ENCODE data around the gene TRABD2A. TPM values are rescaled to one million over a fixed set of nuclear protein-coding genes. Genes with fewer than 3 reads are reported as not detected.

TRABD2A gene
- 1 to 10 TPM in 1 of 6 experiments, under 1 TPM in 4, not detected in 1; 0.20 to 2.4 (median 0.43) TPM for total RNA-seq
- long read RNA-seq, result 0 reads

DNA sequence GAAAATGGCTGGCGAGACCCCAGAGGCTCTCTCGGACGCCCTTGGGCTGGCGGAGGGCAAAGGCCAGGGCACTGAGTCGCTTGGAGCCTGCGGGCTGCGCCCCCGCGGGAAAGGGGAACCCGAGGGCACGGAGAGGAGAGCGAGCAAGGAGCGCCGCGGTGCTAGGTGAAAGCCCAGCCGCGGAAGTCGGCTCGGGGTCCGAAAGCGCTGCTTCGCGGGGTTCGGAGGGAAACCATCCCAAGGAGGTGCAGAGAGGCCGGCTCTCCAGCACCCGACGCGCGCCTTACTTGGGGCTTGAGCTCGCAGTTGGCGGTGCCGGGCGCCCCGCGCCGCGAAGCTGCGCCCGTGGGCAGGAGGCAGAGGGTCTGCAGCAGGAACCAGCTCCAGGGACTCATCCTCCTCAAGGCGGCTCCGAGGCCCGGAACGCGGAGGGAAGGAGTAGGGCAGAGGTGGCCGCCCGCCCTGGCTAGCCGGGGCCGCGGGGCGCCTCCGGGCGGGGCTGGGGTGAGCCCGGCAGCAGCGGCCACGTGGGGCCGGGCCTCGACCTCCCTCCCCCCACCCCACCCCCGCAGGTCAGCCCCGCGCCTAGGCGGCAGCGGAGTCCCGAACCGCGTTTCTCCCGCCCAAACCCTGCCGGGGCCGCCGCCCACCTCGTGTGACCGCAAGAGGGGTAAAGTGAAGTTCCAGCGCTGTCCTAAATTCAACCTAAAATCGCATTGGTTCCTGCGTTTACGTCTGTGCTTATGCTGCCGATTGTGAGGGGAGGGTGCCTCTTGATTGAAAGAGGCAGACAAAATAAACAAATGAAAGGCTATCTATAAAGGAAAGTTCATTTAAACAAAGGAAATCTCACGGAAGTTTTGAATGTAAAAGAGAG lies at the start of gene TRABD2A:
Gene TRABD2A, minus strand, starts transcription at position 440 of the 877 bp plus-strand sequence. Its CDS starts 45 bp downstream, at position 395.
- Histone ChIP-seq H3K36me3 (no peaks in the 10 kb centered on the region), H3K27me3 (peaks cover 0 to 3% of the 10 kb centered on the region in 2 donors), H3K4me1 (peaks cover 0 to 16% (median 4%) of the 10 kb centered on the region in 4 donors), H3K4me3 (peak within 1 kb of the TSS; percentile 41 to 55 (median 51)), H3K27ac (peak within 1 kb of the TSS in 1 of 3 donors; percentile 28), H3K9me3 (no peaks in the 10 kb centered on the region)
- WGBS (ENCODE audit: insufficient coverage, low coverage, low lambda C conversion rate, missing lambda C conversion rate), result 1% methylated on average over 11 of the region's 77 CpGs
- no peak for TF ChIP-seq POLR2A (IDR thresholded peaks at IDR 0.05)
- ATAC-seq (peak; percentile 39 to 51 (median 44)), DNase-seq (peak in 1 of 3 donors; percentile 53)
- intact Hi-C loops (cut with DNase I), result loop anchor here in 1 of 2 donors (10.0 kb wide), 1 partner anchor 386 kb away; no protein-coding TSS in a partner anchor

GRCh38 chr2:84927275-84927627 lies 46.4 kb upstream of the TRABD2A start:
- no peaks in the 10 kb centered on the region for H3K36me3 ChIP-seq
- WGBS (ENCODE audit: insufficient coverage, low coverage, low lambda C conversion rate, missing lambda C conversion rate), result 44% methylated on average over 3 of the region's 3 CpGs
- no peak overlapping the region for H3K27ac ChIP-seq
- H3K4me3 ChIP-seq, result no peak overlapping the region
- peaks cover 0 to 12% (median 2%) of the 10 kb centered on the region in 4 donors for H3K4me1 ChIP-seq
- H3K9me3 ChIP-seq, result no peaks in the 10 kb centered on the region
- ATAC-seq (no peak), DNase-seq (no peak)
- TF ChIP-seq POLR2A (IDR thresholded peaks at IDR 0.05) (no peak), CTCF (IDR thresholded peaks at IDR 0.05) (no peak)
- H3K27me3 ChIP-seq, result no peaks in the 10 kb centered on the region
- intact Hi-C loops (cut with DNase I), result no loop called here

- H3K36me3 ChIP-seq, result no peaks in the 10 kb centered on the region
- H3K9me3 ChIP-seq, result no peaks in the 10 kb centered on the region
- no peak overlapping the region for H3K27ac ChIP-seq
- DNase-seq (peak; percentile 95 to 97 (median 96)), ATAC-seq (peak; percentile 91 to 98 (median 94))
- TF ChIP-seq POLR2A (IDR thresholded peaks at IDR 0.05) (no peak), CTCF (IDR thresholded peaks at IDR 0.05) (peak; percentile 99 to 100 (median 100))
- H3K4me1 ChIP-seq, result peaks cover 0 to 12% (median 2%) of the 10 kb centered on the region in 4 donors
- intact Hi-C loops (cut with DNase I), result no loop called here
- no peaks in the 10 kb centered on the region for H3K27me3 ChIP-seq
- WGBS (ENCODE audit: insufficient coverage, low coverage, low lambda C conversion rate, missing lambda C conversion rate), result 3% methylated on average over 19 of the region's 34 CpGs
- H3K4me3 ChIP-seq, result peak overlapping the region in 2 of 3 donors; percentile 26 to 29
Measured at GRCh38 chr2:84925724-84926376, 45.0 kb upstream of the TRABD2A start.

DNA sequence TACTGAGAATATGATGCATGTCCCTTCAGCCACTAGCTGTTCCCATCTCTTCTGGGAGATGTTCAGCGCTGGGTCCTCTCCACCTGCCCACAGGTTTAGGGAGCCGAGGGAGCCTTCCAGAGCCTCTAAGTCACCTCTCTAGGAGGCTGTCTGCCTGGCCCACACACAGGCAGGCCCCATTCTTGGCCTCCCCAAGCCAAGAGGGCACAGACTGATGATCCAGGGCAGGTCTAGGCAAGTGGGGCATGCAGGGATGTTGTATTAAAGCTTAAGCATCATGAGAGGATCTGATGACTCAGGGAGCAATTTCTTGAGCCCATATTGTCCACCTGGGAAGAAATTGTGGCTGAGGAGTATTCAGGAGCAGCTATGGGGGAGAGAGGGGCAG lies 44.4 kb upstream of the TRABD2A start:
- no peak for ATAC-seq
- H3K4me3 ChIP-seq, result no peak overlapping the region
- TF ChIP-seq POLR2A (IDR thresholded peaks at IDR 0.05) (no peak), CTCF (IDR thresholded peaks at IDR 0.05) (no peak)
- WGBS (ENCODE audit: insufficient coverage, low coverage, low lambda C conversion rate, missing lambda C conversion rate), result 100% methylated on average over 2 of the region's 2 CpGs
- no peaks in the 10 kb centered on the region for H3K36me3 ChIP-seq
- no peak for DNase-seq
- intact Hi-C loops (cut with DNase I), result no loop called here
- H3K27ac ChIP-seq, result no peak overlapping the region
- peaks cover 0 to 12% (median 2%) of the 10 kb centered on the region in 4 donors for H3K4me1 ChIP-seq
- H3K27me3 ChIP-seq, result no peaks in the 10 kb centered on the region
- H3K9me3 ChIP-seq, result no peaks in the 10 kb centered on the region
